ENCODE results near the gene ELK1. TPM values are rescaled to one million over a fixed set of nuclear protein-coding genes. Genes with fewer than 3 reads are reported as not detected.

The ELK1 gene
- total RNA-seq, 1 donor = 22.9 TPM

GRCh38 chrX:47587906-47588735, 62.2 kb downstream of the ELK1 start:
- H3K4me3 ChIP-seq (ENCODE audit: low read depth, low read length) = no peak overlapping the region
- no peak for DNase-seq (ENCODE audit: low read depth)
- TF ChIP-seq CTCF (IDR thresholded peaks at IDR 0.05; ENCODE audit: insufficient read depth, low read length) = no peak

- no peak overlapping the region for H3K4me3 ChIP-seq (ENCODE audit: low read depth, low read length)
- no peak for TF ChIP-seq CTCF (IDR thresholded peaks at IDR 0.05; ENCODE audit: insufficient read depth, low read length)
- no peak for DNase-seq (ENCODE audit: low read depth)
These were observed 63.1 kb downstream of the ELK1 start for GRCh38 chrX:47587091-47587891.

- H3K4me3 ChIP-seq (ENCODE audit: low read depth, low read length) = no peak overlapping the region
- no peak for TF ChIP-seq CTCF (IDR thresholded peaks at IDR 0.05; ENCODE audit: insufficient read depth, low read length)
- DNase-seq (ENCODE audit: low read depth) = no peak
These were observed 64.1 kb downstream of the ELK1 start for GRCh38 chrX:47586043-47586787.

Small RNAs within 50 kb of the gene (small RNA-seq; reads per million reads assigned to genes)
- gene MIR4769 = not detected

Other genes starting within 250 kb of the ELK1 start
- 10.1 and 10.5 TPM in 2 replicates for gene ZNF41, start 167.3 kb downstream of the ELK1 start, total RNA-seq (ENCODE audit: low replicate concordance)
- gene ARAF, start 89.4 kb downstream of the ELK1 start, total RNA-seq (ENCODE audit: low replicate concordance) = 9.2 and 20.9 TPM in 2 replicates
- gene TIMP1, start 68.1 kb downstream of the ELK1 start, total RNA-seq (ENCODE audit: low replicate concordance) = 834 and 863 TPM in 2 replicates
- gene SYN1, start 30.7 kb downstream of the ELK1 start, total RNA-seq (ENCODE audit: low replicate concordance) = 0.09 TPM in 1 of 2 replicates, not detected in the other
- gene CFP, start 20.6 kb downstream of the ELK1 start, total RNA-seq (ENCODE audit: low replicate concordance) = 0.18 TPM in 1 of 2 replicates, not detected in the other
- gene UXT, start 8.6 kb upstream of the ELK1 start, total RNA-seq (ENCODE audit: low replicate concordance) = 64.3 and 151 TPM in 2 replicates
- 6.1 and 6.2 TPM in 2 replicates for gene ZNF81, start 186.3 kb upstream of the ELK1 start, total RNA-seq (ENCODE audit: low replicate concordance)

Measured in fibroblast of the aortic adventitia (primary cell).